IPS-18c (cell line): ENCODE results near the gene CFAP298.

ENCODE experiments used
- H3K4me3 ChIP-seq: 2 replicates; pipeline ENCODE4 v1.7.0; 2013; ENCODE audit warnings: low read depth, mild to moderate bottlenecking, low read length, moderate library complexity; ENCODE audit not compliant: insufficient read depth
- H3K9me3 ChIP-seq: one replicate; pipeline ENCODE4 v1.6.1; 2013; ENCODE audit warnings: mild to moderate bottlenecking, low read length, moderate library complexity; ENCODE audit not compliant: control insufficient read depth, insufficient read depth

The CFAP298 gene

DNA sequence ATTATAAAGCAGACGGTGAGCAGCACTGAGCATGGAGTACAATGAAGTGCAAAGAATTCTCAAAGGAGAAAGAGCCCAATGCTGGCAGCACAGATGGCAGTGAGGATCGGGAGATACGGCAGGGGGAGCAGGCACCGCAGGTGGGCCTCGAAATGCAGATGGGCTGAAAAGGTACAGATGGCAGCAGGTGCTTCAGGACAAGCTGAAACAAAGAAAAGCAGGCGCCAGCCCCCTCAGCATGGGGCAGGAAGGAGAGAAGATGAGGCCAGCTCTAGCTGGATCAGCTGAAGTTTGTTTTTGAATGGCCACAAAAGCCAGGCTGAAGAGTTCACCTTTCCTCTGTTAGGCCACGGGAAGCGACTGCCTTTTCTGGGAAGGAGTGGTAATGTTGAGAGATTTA is 7.7 kb downstream of the CFAP298 start:
- H3K9me3 ChIP-seq, result no peaks in the 10 kb centered on the region
- peak overlapping the region; percentile 0 for H3K4me3 ChIP-seq

- Histone ChIP-seq H3K9me3 (no peaks in the 10 kb centered on the region), H3K4me3 (no peak overlapping the region)
These were observed 9.0 kb downstream of the CFAP298 start for GRCh38 chr21:32603131-32603530.

- no peaks in the 10 kb centered on the region for H3K9me3 ChIP-seq
- H3K4me3 ChIP-seq, result no peak overlapping the region
These were observed 10.1 kb downstream of the CFAP298 start for GRCh38 chr21:32602099-32602498.

- Histone ChIP-seq H3K4me3 (no peak overlapping the region), H3K9me3 (no peaks in the 10 kb centered on the region)
These were observed 12.7 kb downstream of the CFAP298 start for GRCh38 chr21:32599526-32599925.

DNA sequence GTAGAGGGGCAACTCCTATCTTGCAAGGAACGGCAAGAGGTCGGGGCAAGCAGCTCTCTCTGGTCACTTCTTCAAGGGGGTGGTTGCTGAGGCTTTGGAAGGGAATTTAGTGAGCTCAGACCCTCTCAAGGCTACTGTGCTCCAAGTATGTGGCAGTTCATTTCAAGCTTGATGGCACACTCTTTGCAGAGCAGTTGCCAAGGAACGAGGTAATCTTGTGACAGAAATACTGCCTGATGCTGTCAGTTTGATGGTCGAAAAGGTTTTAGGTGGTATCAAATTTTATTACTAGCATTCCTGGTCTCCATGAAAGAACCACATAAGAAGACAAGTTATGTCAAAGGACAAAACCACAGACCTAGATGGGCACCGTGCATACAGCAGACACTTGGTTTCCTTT is 13.1 kb downstream of the CFAP298 start:
- no peaks in the 10 kb centered on the region for H3K9me3 ChIP-seq
- no peak overlapping the region for H3K4me3 ChIP-seq

DNA sequence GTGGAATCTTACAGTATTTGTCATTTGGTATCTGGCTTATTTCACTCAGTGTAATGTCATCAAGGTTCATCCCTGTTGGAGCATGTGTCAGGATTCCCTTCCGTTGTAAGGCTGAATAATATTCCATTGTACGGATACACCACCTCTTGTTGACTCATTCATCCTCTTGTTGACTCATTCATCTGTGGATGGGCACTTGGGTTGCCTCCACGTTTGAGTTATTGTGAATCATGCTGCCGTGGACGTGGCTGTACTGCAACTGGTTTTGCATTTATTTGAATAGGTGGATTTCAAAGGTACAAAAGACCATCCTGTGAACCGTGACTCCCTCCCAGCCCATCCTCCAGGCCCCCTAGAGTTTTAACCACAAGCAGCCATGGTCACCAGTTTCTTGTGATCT is 15.0 kb downstream of the CFAP298 start:
- H3K9me3 ChIP-seq, result no peaks in the 10 kb centered on the region
- no peak overlapping the region for H3K4me3 ChIP-seq

GRCh38 chr21:32595431-32595830 is 16.7 kb downstream of the CFAP298 start:
- Histone ChIP-seq H3K9me3 (no peaks in the 10 kb centered on the region), H3K4me3 (no peak overlapping the region)

DNA sequence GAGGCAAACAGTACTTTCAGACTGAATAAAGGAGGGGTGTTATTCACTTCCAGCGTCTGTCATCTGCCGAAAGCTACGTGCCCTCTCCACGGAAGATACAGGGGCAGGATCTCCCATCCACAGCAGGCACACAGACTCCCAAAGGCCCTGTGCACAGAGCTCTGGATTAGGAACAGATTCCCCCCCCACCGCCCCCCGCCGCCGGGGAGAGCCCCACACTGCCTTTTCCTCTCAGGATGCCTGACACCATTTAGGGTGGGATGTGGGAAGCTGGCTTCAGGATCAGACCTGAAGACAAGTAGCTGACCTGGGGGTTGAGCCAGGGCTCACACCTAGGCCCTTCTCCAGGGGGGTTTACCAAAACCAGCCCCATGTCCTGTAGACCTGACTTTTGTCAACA is 18.5 kb downstream of the CFAP298 start:
- no peaks in the 10 kb centered on the region for H3K9me3 ChIP-seq

GRCh38 chr21:32592929-32593502 is 19.2 kb downstream of the CFAP298 start:
- H3K9me3 ChIP-seq, result no peaks in the 10 kb centered on the region
- no peak overlapping the region for H3K4me3 ChIP-seq

More for the DNA sequence above, 18.5 kb downstream of the CFAP298 start:
- H3K4me3 ChIP-seq, result no peak overlapping the region

DNA sequence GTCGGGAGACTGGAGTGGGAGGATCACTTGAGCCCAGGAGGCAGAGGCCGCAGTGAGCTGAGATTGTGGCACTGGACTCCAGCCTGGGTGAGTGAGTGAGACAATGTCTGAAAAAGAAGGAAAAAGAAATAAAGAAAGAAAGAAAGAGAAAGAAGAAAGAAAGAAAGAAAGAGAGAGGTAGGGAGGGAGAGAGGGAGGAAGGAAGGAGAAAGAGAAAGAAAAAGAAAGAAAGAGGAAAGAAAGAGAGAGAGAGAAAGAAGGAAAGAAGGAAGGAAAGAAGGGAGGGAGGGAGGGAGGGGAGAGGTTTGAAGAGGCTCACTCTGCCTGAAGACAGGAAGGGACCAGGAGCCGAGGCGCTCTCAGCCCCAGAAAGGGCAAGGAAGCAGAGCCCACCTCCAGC is 22.0 kb downstream of the CFAP298 start:
- no peak overlapping the region for H3K4me3 ChIP-seq
- peaks cover 3% of the 10 kb centered on the region for H3K9me3 ChIP-seq

DNA sequence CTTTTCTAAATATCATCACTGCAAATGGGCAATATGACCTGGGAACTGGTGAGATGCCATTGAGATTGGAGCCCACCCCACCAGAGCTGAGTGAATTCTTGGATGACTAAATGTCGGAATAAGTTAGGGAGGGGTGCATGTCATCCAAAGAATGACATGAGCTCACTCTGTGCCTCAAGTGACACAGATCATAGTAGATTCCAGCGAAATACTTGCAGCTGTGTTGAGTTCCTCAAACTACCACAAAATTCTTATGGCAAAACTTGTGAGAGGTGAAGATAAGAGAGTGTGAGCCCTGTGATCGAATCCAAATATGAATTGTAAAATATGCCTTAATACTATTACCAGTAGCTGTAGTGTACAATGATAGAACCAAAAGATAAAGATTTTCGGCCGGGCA is 24.5 kb downstream of the CFAP298 start:
- H3K9me3 ChIP-seq, result peaks cover 3% of the 10 kb centered on the region
- H3K4me3 ChIP-seq, result no peak overlapping the region

- no peak overlapping the region for H3K4me3 ChIP-seq
- peaks cover 3% of the 10 kb centered on the region for H3K9me3 ChIP-seq
These were observed 25.1 kb downstream of the CFAP298 start for GRCh38 chr21:32587120-32587519.

DNA sequence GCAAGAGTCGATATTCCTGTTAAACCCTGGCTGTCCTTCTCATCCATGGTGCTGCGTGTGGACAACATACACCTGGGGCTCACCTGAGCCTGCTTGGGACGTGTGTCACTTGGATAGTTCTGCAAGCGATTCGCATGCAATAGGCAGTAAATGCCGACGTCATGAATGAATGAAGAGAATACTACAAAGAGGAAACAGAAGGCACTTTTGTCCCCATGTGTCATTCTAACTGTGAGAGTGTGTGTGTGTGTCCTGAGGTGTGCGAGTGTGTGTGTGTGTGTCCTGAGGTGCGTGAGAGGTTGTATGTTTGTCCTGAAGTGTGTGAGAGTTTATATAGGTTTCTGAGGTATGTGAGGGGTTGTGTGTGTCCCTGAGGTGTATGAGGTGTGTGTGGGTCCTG is 26.2 kb downstream of the CFAP298 start:
- Histone ChIP-seq H3K4me3 (no peak overlapping the region), H3K9me3 (peaks cover 3% of the 10 kb centered on the region)

GRCh38 chr21:32585042-32585710 is 27.0 kb downstream of the CFAP298 start, which contains the start of gene TCP10L:
Gene TCP10L (minus strand): TSS chr21:32585523. CDS start chr21:32584304, 1,219 bp downstream.
- no peak within 1 kb of the TSS for H3K4me3 ChIP-seq
- peaks cover 3% of the 10 kb centered on the region for H3K9me3 ChIP-seq

DNA sequence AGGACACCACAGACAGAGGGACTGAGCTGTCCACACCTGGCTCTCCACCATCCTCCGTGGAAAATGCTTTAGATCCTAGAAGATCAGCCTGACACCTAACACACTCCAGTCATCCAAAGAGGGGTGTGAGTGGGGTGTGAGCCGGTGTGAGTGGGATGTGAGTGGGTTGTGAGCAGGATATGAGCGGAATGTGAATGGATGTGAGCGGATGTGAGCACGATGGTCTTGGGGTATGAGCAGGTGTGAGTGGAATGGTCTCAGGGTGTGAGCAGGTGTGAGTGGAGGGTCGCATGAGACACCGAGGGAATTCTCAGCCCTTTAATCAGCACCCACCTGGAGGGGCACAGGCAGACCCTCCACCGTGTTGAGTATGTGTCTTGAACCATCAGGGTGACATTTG is 27.7 kb downstream of the CFAP298 start:
- Histone ChIP-seq H3K4me3 (no peak overlapping the region), H3K9me3 (peaks cover 3% of the 10 kb centered on the region)

- no peaks in the 10 kb centered on the region for H3K9me3 ChIP-seq
- no peak overlapping the region for H3K4me3 ChIP-seq
These were observed 30.4 kb downstream of the CFAP298 start for GRCh38 chr21:32581732-32582131.

DNA sequence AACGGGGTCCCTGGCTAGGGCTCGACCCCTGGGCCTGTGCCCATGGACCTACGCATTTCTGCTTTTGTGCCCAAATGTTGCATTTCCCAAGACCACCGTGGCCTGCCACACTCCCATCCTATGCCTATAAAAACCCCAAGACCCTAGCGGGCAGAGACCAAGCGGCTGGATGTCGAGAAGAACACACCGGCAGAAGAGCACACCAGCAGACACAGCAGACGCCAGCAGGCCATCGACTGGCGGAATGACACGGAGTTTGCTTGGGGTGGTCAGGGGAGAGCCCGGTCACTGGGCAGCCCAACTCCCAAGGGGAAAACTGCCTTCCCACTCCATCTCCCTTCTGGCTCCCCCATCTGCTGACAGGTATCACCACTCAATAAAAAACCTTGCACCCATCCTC is 31.2 kb downstream of the CFAP298 start:
- no peak overlapping the region for H3K4me3 ChIP-seq
- H3K9me3 ChIP-seq, result no peaks in the 10 kb centered on the region

DNA sequence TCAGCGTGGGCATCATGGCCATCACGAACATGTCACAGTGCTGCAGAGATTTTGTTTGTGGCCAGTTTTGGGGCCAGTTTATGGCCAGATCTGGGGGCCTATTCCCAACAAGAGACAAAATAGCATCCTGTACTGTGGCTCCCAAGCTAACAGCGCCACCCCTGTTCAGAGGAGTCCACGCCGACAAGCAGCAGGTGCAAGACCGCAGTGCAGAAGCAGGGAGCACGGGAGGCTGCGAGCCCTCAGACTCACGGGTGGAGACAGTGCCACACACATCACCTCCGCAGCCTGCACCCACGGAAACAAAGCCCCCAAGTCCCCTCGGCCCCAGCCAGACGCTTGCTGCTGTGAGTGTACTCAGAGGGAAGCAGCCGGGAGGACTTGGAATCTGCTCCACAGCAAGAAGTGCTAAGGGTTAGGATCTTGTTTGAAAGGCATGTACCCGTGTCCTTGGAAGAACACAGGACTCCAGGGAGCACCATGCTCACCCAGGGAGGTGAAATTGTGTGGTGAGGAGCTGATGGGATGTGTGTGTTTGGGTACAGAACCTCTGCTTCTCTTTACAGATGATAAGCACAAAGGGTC is 34.0 kb downstream of the CFAP298 start:
- H3K9me3 ChIP-seq, result no peaks in the 10 kb centered on the region
- H3K4me3 ChIP-seq, result no peak overlapping the region
